ENCODE measurements around the gene HELZ. TPM values are rescaled to one million over a fixed set of nuclear protein-coding genes. Genes with fewer than 3 reads are reported as not detected.

The HELZ gene
- total and polyA plus RNA-seq, 2 experiments from 2014 or later = 23.9 to 25.4 TPM

- in situ Hi-C loops (cut with MboI) = no loop called here
- Histone ChIP-seq H2AFZ (no peak overlapping the region), H3K4me1 (ENCODE audit: insufficient read depth) (no peaks in the 10 kb centered on the region), H3K4me3 (no peak overlapping the region), H3F3A (ENCODE audit: insufficient read depth) (no peaks in the 10 kb centered on the region), H3K27ac (no peak overlapping the region), H3K27me3 (replicated peaks; ENCODE audit: insufficient read depth) (peaks cover 3% of the 10 kb centered on the region; the same call in 1 of the 2 replicates), H3K79me2 (ENCODE audit: insufficient read depth) (no peaks in the 10 kb centered on the region), H3K36me3 (ENCODE audit: low read depth) (no peaks in the 10 kb centered on the region), H4K20me1 (ENCODE audit: insufficient read depth) (no peaks in the 10 kb centered on the region), H3K9me2 (ENCODE audit: insufficient read depth) (no peaks in the 10 kb centered on the region), H3K9me3 (ENCODE audit: low read depth) (peaks cover 5% of the 10 kb centered on the region), H3K4me2 (ENCODE audit: unreplicated experiment) (no peak overlapping the region), H3K9ac (no peak overlapping the region)
- no peak for TF ChIP-seq EZH2phosphoT487 (IDR thresholded peaks at IDR 0.05; ENCODE audit: insufficient read depth, low read depth)
- TF ChIP-seq EZH2 (IDR thresholded peaks at IDR 0.05; ENCODE audit: insufficient read depth, poor library complexity, severe bottlenecking) = no peak
- 59 to 66% methylated on average over 5 of the region's 5 CpGs for WGBS, 2 experiments (ENCODE audit: low coverage in 1 of 2, low lambda C conversion rate in 2 of 2, missing lambda C conversion rate in 2 of 2)
- no peak for DNase-seq
Measured at GRCh38 chr17:67051837-67052236, 193.2 kb downstream of the HELZ start.

DNA sequence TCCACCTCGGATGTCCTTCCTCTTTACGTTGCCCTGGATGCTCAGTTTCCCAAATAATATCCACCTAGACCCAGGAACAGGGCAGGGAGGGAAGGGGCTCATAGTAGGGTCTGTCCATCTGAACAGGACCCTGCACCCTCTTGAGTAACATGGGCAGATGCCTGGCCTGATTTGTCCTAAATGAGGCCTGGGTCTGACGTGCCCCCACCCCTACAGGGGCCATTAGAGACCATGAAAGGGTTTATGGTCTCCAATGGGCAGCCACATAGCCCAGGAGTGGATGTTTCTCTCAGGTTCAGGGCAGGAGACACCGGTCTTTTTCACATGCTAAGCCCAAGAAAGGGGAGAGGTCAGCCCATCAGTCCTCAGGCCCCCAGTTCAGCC, 193.8 kb downstream of the HELZ start:
- H3K9ac ChIP-seq = no peak overlapping the region
- in situ Hi-C loops (cut with MboI) = no loop called here
- H3F3A ChIP-seq (ENCODE audit: insufficient read depth) = no peaks in the 10 kb centered on the region
- H2AFZ ChIP-seq = no peak overlapping the region
- no peak overlapping the region for H3K4me3 ChIP-seq
- H3K4me1 ChIP-seq (ENCODE audit: insufficient read depth) = no peaks in the 10 kb centered on the region
- H3K4me2 ChIP-seq (ENCODE audit: unreplicated experiment) = no peak overlapping the region
- H3K27ac ChIP-seq = no peak overlapping the region
- 8 to 20% methylated on average over 4 of the region's 4 CpGs for WGBS, 2 experiments (ENCODE audit: low coverage in 1 of 2, low lambda C conversion rate in 2 of 2, missing lambda C conversion rate in 2 of 2)
- no peak for TF ChIP-seq EZH2phosphoT487 (IDR thresholded peaks at IDR 0.05; ENCODE audit: insufficient read depth, low read depth)
- TF ChIP-seq EZH2 (IDR thresholded peaks at IDR 0.05; ENCODE audit: insufficient read depth, poor library complexity, severe bottlenecking) = no peak
- no peaks in the 10 kb centered on the region for H3K79me2 ChIP-seq (ENCODE audit: insufficient read depth)
- peaks cover 5% of the 10 kb centered on the region for H3K9me3 ChIP-seq (ENCODE audit: low read depth)
- H3K36me3 ChIP-seq (ENCODE audit: low read depth) = no peaks in the 10 kb centered on the region
- H3K27me3 ChIP-seq (replicated peaks; ENCODE audit: insufficient read depth) = peaks cover 3% of the 10 kb centered on the region; the same call in 1 of the 2 replicates
- no peaks in the 10 kb centered on the region for H4K20me1 ChIP-seq (ENCODE audit: insufficient read depth)
- H3K9me2 ChIP-seq (ENCODE audit: insufficient read depth) = no peaks in the 10 kb centered on the region
- no peak for DNase-seq

DNA sequence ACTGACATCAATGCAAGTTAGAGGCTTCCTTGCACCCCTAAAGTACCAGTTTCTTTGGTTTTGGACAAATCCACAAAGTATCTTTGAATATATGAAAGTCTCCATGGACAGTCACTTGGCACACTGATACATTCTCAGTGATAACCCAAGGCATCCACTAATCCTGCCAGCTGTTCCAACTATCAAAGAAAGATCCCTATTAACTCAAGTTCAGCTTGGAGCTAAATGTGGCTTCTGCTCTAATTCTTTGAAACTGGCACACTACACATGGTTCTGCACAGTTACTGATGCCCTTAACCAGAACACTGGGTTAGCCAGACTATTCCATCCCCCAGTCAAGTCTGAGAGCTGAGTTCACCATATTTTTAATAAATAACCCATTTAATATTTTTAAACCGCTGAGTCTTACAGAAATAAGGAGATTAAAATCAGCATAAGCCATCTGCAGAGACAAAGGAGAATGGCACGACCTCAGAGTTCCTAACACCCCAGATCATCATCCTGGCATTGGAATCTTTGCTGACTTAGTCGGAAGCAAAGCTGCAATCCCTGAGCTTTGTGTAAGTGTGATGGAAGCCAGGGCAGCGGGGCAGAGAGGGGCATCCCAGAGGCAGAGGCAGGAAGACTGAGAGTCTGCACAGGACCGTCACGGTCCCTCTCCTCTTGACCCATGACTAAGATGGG, 194.4 kb downstream of the HELZ start:
- no peaks in the 10 kb centered on the region for H3F3A ChIP-seq (ENCODE audit: insufficient read depth)
- no peak overlapping the region for H3K9ac ChIP-seq
- H3K4me3 ChIP-seq = no peak overlapping the region
- no peak overlapping the region for H3K4me2 ChIP-seq (ENCODE audit: unreplicated experiment)
- in situ Hi-C loops (cut with MboI) = no loop called here
- H3K4me1 ChIP-seq (ENCODE audit: insufficient read depth) = no peaks in the 10 kb centered on the region
- no peaks in the 10 kb centered on the region for H3K9me2 ChIP-seq (ENCODE audit: insufficient read depth)
- no peaks in the 10 kb centered on the region for H3K79me2 ChIP-seq (ENCODE audit: insufficient read depth)
- TF ChIP-seq EZH2 (IDR thresholded peaks at IDR 0.05; ENCODE audit: insufficient read depth, poor library complexity, severe bottlenecking) (no peak), EZH2phosphoT487 (IDR thresholded peaks at IDR 0.05; ENCODE audit: insufficient read depth, low read depth) (no peak)
- no peaks in the 10 kb centered on the region for H4K20me1 ChIP-seq (ENCODE audit: insufficient read depth)
- H3K27me3 ChIP-seq (replicated peaks; ENCODE audit: insufficient read depth) = peaks cover 3% of the 10 kb centered on the region; the same call in 1 of the 2 replicates
- peaks cover 5% of the 10 kb centered on the region for H3K9me3 ChIP-seq (ENCODE audit: low read depth)
- H2AFZ ChIP-seq = no peak overlapping the region
- H3K36me3 ChIP-seq (ENCODE audit: low read depth) = no peaks in the 10 kb centered on the region
- WGBS, 2 experiments (ENCODE audit: low coverage in 1 of 2, low lambda C conversion rate in 2 of 2, missing lambda C conversion rate in 2 of 2) = 54 to 68% methylated on average over 6 of the region's 6 CpGs
- H3K27ac ChIP-seq = no peak overlapping the region
- no peak for DNase-seq

DNA sequence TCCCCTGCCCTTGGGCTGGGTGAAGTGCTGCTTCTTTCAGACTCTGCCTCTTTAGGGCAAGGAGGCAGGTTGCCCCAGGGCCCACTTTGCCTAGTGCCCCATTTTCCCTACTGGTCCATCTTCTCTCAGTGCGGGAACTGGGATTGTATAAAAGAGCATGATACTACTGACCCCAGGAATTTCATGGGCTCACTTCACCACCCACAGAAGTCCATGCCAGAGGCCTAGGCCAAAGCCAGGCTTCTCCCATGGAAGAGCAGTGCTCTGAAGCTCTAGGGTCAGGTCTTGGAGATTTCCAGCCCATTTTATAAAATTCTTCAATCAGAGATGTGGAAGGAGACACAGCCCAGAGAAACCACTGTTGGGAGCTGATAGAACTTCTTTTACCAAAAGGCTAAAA, 194.9 kb downstream of the HELZ start:
- Histone ChIP-seq H3K79me2 (ENCODE audit: insufficient read depth) (no peaks in the 10 kb centered on the region), H3F3A (ENCODE audit: insufficient read depth) (no peaks in the 10 kb centered on the region), H3K4me1 (ENCODE audit: insufficient read depth) (no peaks in the 10 kb centered on the region), H3K27me3 (replicated peaks; ENCODE audit: insufficient read depth) (peaks cover 3% of the 10 kb centered on the region; the same call in 1 of the 2 replicates), H3K27ac (no peak overlapping the region), H3K36me3 (ENCODE audit: low read depth) (no peaks in the 10 kb centered on the region), H3K9me2 (ENCODE audit: insufficient read depth) (no peaks in the 10 kb centered on the region), H3K9ac (no peak overlapping the region), H3K9me3 (ENCODE audit: low read depth) (peaks cover 5% of the 10 kb centered on the region), H2AFZ (no peak overlapping the region), H3K4me3 (no peak overlapping the region), H3K4me2 (ENCODE audit: unreplicated experiment) (no peak overlapping the region), H4K20me1 (ENCODE audit: insufficient read depth) (no peaks in the 10 kb centered on the region)
- 28 to 36% methylated on average over 1 of the region's 1 CpG for WGBS, 2 experiments (ENCODE audit: low coverage in 1 of 2, low lambda C conversion rate in 2 of 2, missing lambda C conversion rate in 2 of 2)
- no peak for TF ChIP-seq EZH2phosphoT487 (IDR thresholded peaks at IDR 0.05; ENCODE audit: insufficient read depth, low read depth)
- no peak for TF ChIP-seq EZH2 (IDR thresholded peaks at IDR 0.05; ENCODE audit: insufficient read depth, poor library complexity, severe bottlenecking)
- DNase-seq = no peak
- in situ Hi-C loops (cut with MboI) = no loop called here
